GM23338 (cell line): ENCODE measurements around the gene MIER2. TPM values are rescaled to one million over a fixed set of nuclear protein-coding genes. Genes with fewer than 3 reads are reported as not detected.

Experiments
- ATAC-seq: fragments of 200-7000 bp; cut with Tn5 transposase; 3 replicates; pipeline ENCODE4 v1.9.1; 2020
- DNase-seq: peaks from one replicate; pipeline ENCODE4 v3.0.0-alpha.2; 2015; ENCODE audit warnings: low spot score
- H2AFZ ChIP-seq: fragments of 200-600 bp; sonication (generic); 2 replicates; pipeline ENCODE4 v1.8.0; 2016; ENCODE audit warnings: antibody characterized with exemption, mild to moderate bottlenecking, moderate library complexity
- H3F3A ChIP-seq: fragments of 200-600 bp; sonication (generic); replicated peaks from 2 replicates; pipeline ENCODE4 v1.8.0; 2017; ENCODE audit warnings: antibody characterized with exemption, mixed run types, low read depth
- H3K27ac ChIP-seq: fragments of 200-600 bp; sonication (generic); 2 replicates; pipeline ENCODE4 v1.6.1; 2016; ENCODE audit warnings: low read depth
- H3K27me3 ChIP-seq: fragments of 200-600 bp; sonication (generic); 2 replicates; pipeline ENCODE4 v1.8.0; 2016; ENCODE audit warnings: mild to moderate bottlenecking, mixed run types, moderate library complexity; ENCODE audit not compliant: insufficient read depth
- H3K36me3 ChIP-seq: fragments of 200-600 bp; sonication (generic); 2 replicates; pipeline ENCODE4 v1.8.0; 2016; ENCODE audit warnings: mild to moderate bottlenecking; ENCODE audit not compliant: insufficient read depth
- H3K4me1 ChIP-seq: fragments of 200-600 bp; sonication (generic); 2 replicates; pipeline ENCODE4 v1.8.0; 2016; ENCODE audit warnings: mild to moderate bottlenecking, moderate library complexity; ENCODE audit not compliant: insufficient read depth
- H3K4me2 ChIP-seq: fragments of 200-600 bp; sonication (generic); 2 replicates; pipeline ENCODE4 v1.7.1; 2017; ENCODE audit warnings: mixed run types
- H3K4me3 ChIP-seq: fragments of 200-600 bp; sonication (generic); 2 replicates; pipeline ENCODE4 v1.6.1; 2016; ENCODE audit warnings: mixed run types
- H3K79me2 ChIP-seq: fragments of 200-600 bp; sonication (generic); replicated peaks from 2 replicates; pipeline ENCODE4 v1.8.0; 2017; ENCODE audit warnings: mild to moderate bottlenecking; ENCODE audit not compliant: insufficient read depth
- H3K9me2 ChIP-seq: fragments of 200-600 bp; sonication (generic); 2 replicates; pipeline ENCODE4 v1.8.0; 2017; ENCODE audit not compliant: insufficient read depth
- H4K20me1 ChIP-seq: fragments of 200-600 bp; sonication (generic); replicated peaks from 2 replicates; pipeline ENCODE4 v1.8.0; 2017; ENCODE audit warnings: mild to moderate bottlenecking; ENCODE audit not compliant: insufficient read depth
- H3K27ac Mint-ChIP-seq: 2 replicates; pipeline ENCODE4 v1.8.0; 2020; ENCODE audit warnings: inconsistent platforms, mild to moderate bottlenecking, moderate library complexity, mixed read lengths
- H3K27me3 Mint-ChIP-seq: 3 replicates; pipeline ENCODE4 v1.8.0; 2022; ENCODE audit warnings: low read depth, mild to moderate bottlenecking, moderate library complexity, mixed read lengths, inconsistent platforms; ENCODE audit not compliant: insufficient read depth, poor library complexity
- H3K36me3 Mint-ChIP-seq: 3 replicates; pipeline ENCODE4 v1.8.0; 2021; ENCODE audit warnings: low read depth, mild to moderate bottlenecking, inconsistent platforms, moderate library complexity, mixed read lengths
- H3K4me1 Mint-ChIP-seq: 3 replicates; pipeline ENCODE4 v1.8.0; 2020; ENCODE audit warnings: mild to moderate bottlenecking, inconsistent platforms, mixed read lengths
- H3K4me3 Mint-ChIP-seq: 3 replicates; pipeline ENCODE4 v1.8.0; 2021; ENCODE audit warnings: moderate library complexity, mild to moderate bottlenecking, inconsistent platforms, mixed read lengths
- H3K9me3 Mint-ChIP-seq: 3 replicates; pipeline ENCODE4 v1.8.0; 2020; ENCODE audit warnings: moderate library complexity, mild to moderate bottlenecking, inconsistent platforms, mixed read lengths
- CREB1 ChIP-seq: fragments of 250-450 bp; sonication (Bioruptor Pico); IDR thresholded peaks from 2 replicates; pipeline ENCODE4 v1.5.0; 2020; ENCODE audit warnings: low read depth, mild to moderate bottlenecking, moderate library complexity
- EZH2 ChIP-seq: fragments of 200-600 bp; sonication (generic); IDR thresholded peaks from one replicate; pipeline ENCODE4 v1.8.0; 2017; ENCODE audit warnings: antibody characterized with exemption, mild to moderate bottlenecking, low read depth; ENCODE audit not compliant: unreplicated experiment
- JUNB ChIP-seq: IDR thresholded peaks from one replicate; pipeline ENCODE4 v1.6.1; 2016; ENCODE audit warnings: antibody characterized with exemption; ENCODE audit not compliant: unreplicated experiment
- NANOG ChIP-seq: IDR thresholded peaks from 2 replicates; pipeline ENCODE4 v1.6.1; 2016; ENCODE audit warnings: antibody characterized with exemption, borderline replicate concordance
- POLR2AphosphoS5 ChIP-seq: IDR thresholded peaks from 2 replicates; pipeline ENCODE4 v1.6.1; 2016; ENCODE audit warnings: antibody characterized with exemption, low read depth
- ZNF114 ChIP-seq: fragments of 250-450 bp; sonication (Bioruptor Pico); IDR thresholded peaks from 2 replicates; pipeline ENCODE4 v1.5.0; 2020; ENCODE audit warnings: mild to moderate bottlenecking, moderate library complexity
- ZNF331 ChIP-seq: fragments of 250-450 bp; sonication (Bioruptor Pico); IDR thresholded peaks from 2 replicates; pipeline ENCODE4 v1.5.0; 2020; ENCODE audit warnings: low read depth, mild to moderate bottlenecking, moderate library complexity
- polyA plus RNA-seq: library from polyadenylated mRNA; unstranded; fragments of >200 nt; fragmentation: Nextera tagmentation; extraction: Ambion mirVana; gene quantifications from 2 replicates; pipeline ENCODE4 v1.2.1, GENCODE V29; 2016
- total RNA-seq: library from RNA; depleted of rRNA; stranded (reverse); fragments of >200 nt; shearing (Covaris generic); gene quantifications from 2 replicates; pipeline ENCODE4 v1.2.3, GENCODE V29; 2014
- TF ChIP-seq, protein P1 (sequence below), 2 experiments: fragments of 200-600 bp in 1 of 2; sonication (generic) in 1 of 2; conservative IDR thresholded peaks; 2 replicates each; pipeline versions ENCODE4 v1.5.1 to v1.6.1; 2016 to 2017; ENCODE audit warnings: antibody characterized with exemption in 2 of 2, low read depth in 2 of 2, mild to moderate bottlenecking in 2 of 2, moderate library complexity in 1 of 2
- TF ChIP-seq, protein P2 (sequence below): fragments of 250-450 bp; sonication (Bioruptor Pico); IDR thresholded peaks from 2 replicates; pipeline ENCODE4 v1.5.0; 2020; ENCODE audit warnings: mild to moderate bottlenecking, moderate library complexity
- TF ChIP-seq, protein P3 (sequence below): IDR thresholded peaks from one replicate; pipeline ENCODE4 v1.6.1; 2018; ENCODE audit warnings: antibody characterized with exemption; ENCODE audit not compliant: unreplicated experiment

Gene MIER2
- total and polyA plus RNA-seq, 2 experiments from 2014 or later, result 30.2 to 37.9 TPM

GRCh38 chr19:287381-287871 lies 57.2 kb downstream of the MIER2 start:
- no peak for TF ChIP-seq NANOG
- no peak for TF ChIP-seq ZNF114 (CRISPR knock-in tag)
- TF ChIP-seq POLR2AphosphoS5, result no peak
- Histone ChIP-seq H3K36me3 (peaks cover 9% of the 10 kb centered on the region; the same call in 1 of the 2 replicates), H2AFZ (no peak overlapping the region), H3K4me3 (no peak overlapping the region), H3K4me1 (peaks cover 15% of the 10 kb centered on the region), H3K9me2 (no peaks in the 10 kb centered on the region), H3K27ac (no peak overlapping the region), H4K20me1 (peaks cover 3% of the 10 kb centered on the region; the same call in 1 of the 2 replicates), H3K4me2 (no peak overlapping the region), H3K79me2 (peaks cover 21% of the 10 kb centered on the region), H3K27me3 (no peaks in the 10 kb centered on the region), H3F3A (peaks cover 10% of the 10 kb centered on the region)
- DNase-seq, result no peak
- no peak for ATAC-seq
- Mint-ChIP-seq H3K4me1 (peaks cover 38% of the 10 kb centered on the region), H3K9me3 (peaks cover 11% of the 10 kb centered on the region), H3K27me3 (peaks cover 12% of the 10 kb centered on the region), H3K4me3 (no peak overlapping the region; the same call in 2 of the 3 replicates), H3K36me3 (peaks cover 50% of the 10 kb centered on the region), H3K27ac (peak overlapping the region; percentile 75; the same call in 1 of the 2 replicates)

DNA sequence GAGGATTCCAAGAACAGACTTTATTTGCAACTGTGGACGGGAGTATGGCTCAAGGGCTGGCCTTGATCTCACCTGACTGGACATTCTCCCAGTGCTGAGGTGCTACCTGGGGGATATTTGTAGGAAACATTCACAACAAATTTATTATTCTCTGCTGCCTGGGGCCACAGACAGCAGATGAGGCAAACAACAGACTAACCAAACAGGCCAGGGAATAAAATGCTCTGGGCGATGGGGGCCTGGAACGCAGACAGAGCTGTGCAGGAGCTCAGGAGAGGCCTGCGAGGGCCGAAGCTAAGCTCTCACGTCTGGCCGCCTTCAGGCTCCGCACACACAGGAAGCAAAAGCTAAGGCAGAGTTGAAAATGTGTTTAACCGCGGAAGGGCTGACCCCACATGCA lies 61.2 kb downstream of the MIER2 start:
- Histone ChIP-seq H3K27ac (no peak overlapping the region), H4K20me1 (peaks cover 3% of the 10 kb centered on the region; the same call in 1 of the 2 replicates), H3K9me2 (no peaks in the 10 kb centered on the region), H2AFZ (no peak overlapping the region), H3K36me3 (peaks cover 9% of the 10 kb centered on the region), H3K4me1 (peaks cover 4% of the 10 kb centered on the region), H3F3A (no peaks in the 10 kb centered on the region), H3K79me2 (peaks cover 14% of the 10 kb centered on the region), H3K27me3 (no peaks in the 10 kb centered on the region), H3K4me3 (no peak overlapping the region), H3K4me2 (no peak overlapping the region)
- Mint-ChIP-seq H3K27ac (peak overlapping the region; percentile 5; the same call in 1 of the 2 replicates), H3K4me3 (no peak overlapping the region), H3K36me3 (peaks cover 68% of the 10 kb centered on the region), H3K9me3 (no peaks in the 10 kb centered on the region; the same call in 2 of the 3 replicates), H3K27me3 (peaks cover 13% of the 10 kb centered on the region), H3K4me1 (peaks cover 31% of the 10 kb centered on the region)
- ATAC-seq, result no peak
- DNase-seq, result no peak
- no peak for TF ChIP-seq CREB1 (CRISPR knock-in tag)
- no peak for TF ChIP-seq ZNF331 (CRISPR knock-in tag)
- TF ChIP-seq, protein P1, sequence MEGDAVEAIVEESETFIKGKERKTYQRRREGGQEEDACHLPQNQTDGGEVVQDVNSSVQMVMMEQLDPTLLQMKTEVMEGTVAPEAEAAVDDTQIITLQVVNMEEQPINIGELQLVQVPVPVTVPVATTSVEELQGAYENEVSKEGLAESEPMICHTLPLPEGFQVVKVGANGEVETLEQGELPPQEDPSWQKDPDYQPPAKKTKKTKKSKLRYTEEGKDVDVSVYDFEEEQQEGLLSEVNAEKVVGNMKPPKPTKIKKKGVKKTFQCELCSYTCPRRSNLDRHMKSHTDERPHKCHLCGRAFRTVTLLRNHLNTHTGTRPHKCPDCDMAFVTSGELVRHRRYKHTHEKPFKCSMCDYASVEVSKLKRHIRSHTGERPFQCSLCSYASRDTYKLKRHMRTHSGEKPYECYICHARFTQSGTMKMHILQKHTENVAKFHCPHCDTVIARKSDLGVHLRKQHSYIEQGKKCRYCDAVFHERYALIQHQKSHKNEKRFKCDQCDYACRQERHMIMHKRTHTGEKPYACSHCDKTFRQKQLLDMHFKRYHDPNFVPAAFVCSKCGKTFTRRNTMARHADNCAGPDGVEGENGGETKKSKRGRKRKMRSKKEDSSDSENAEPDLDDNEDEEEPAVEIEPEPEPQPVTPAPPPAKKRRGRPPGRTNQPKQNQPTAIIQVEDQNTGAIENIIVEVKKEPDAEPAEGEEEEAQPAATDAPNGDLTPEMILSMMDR (conservative IDR thresholded peaks at IDR 0.05; ENCODE audit: low read depth in 2 of 2), result no peak
- TF ChIP-seq, protein P2, sequence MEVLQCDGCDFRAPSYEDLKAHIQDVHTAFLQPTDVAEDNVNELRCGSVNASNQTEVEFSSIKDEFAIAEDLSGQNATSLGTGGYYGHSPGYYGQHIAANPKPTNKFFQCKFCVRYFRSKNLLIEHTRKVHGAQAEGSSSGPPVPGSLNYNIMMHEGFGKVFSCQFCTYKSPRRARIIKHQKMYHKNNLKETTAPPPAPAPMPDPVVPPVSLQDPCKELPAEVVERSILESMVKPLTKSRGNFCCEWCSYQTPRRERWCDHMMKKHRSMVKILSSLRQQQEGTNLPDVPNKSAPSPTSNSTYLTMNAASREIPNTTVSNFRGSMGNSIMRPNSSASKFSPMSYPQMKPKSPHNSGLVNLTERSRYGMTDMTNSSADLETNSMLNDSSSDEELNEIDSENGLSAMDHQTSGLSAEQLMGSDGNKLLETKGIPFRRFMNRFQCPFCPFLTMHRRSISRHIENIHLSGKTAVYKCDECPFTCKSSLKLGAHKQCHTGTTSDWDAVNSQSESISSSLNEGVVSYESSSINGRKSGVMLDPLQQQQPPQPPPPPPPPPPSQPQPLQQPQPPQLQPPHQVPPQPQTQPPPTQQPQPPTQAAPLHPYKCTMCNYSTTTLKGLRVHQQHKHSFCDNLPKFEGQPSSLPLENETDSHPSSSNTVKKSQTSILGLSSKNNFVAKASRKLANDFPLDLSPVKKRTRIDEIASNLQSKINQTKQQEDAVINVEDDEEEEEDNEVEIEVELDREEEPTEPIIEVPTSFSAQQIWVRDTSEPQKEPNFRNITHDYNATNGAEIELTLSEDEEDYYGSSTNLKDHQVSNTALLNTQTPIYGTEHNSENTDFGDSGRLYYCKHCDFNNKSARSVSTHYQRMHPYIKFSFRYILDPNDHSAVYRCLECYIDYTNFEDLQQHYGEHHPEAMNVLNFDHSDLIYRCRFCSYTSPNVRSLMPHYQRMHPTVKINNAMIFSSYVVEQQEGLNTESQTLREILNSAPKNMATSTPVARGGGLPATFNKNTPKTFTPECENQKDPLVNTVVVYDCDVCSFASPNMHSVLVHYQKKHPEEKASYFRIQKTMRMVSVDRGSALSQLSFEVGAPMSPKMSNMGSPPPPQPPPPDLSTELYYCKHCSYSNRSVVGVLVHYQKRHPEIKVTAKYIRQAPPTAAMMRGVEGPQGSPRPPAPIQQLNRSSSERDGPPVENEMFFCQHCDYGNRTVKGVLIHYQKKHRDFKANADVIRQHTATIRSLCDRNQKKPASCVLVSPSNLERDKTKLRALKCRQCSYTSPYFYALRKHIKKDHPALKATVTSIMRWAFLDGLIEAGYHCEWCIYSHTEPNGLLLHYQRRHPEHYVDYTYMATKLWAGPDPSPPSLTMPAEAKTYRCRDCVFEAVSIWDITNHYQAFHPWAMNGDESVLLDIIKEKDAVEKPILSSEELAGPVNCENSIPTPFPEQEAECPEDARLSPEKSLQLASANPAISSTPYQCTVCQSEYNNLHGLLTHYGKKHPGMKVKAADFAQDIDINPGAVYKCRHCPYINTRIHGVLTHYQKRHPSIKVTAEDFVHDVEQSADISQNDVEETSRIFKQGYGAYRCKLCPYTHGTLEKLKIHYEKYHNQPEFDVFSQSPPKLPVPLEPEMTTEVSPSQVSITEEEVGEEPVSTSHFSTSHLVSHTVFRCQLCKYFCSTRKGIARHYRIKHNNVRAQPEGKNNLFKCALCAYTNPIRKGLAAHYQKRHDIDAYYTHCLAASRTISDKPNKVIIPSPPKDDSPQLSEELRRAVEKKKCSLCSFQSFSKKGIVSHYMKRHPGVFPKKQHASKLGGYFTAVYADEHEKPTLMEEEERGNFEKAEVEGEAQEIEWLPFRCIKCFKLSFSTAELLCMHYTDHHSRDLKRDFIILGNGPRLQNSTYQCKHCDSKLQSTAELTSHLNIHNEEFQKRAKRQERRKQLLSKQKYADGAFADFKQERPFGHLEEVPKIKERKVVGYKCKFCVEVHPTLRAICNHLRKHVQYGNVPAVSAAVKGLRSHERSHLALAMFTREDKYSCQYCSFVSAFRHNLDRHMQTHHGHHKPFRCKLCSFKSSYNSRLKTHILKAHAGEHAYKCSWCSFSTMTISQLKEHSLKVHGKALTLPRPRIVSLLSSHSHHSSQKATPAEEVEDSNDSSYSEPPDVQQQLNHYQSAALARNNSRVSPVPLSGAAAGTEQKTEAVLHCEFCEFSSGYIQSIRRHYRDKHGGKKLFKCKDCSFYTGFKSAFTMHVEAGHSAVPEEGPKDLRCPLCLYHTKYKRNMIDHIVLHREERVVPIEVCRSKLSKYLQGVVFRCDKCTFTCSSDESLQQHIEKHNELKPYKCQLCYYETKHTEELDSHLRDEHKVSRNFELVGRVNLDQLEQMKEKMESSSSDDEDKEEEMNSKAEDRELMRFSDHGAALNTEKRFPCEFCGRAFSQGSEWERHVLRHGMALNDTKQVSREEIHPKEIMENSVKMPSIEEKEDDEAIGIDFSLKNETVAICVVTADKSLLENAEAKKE (CRISPR knock-in tag), result no peak
- TF ChIP-seq JUNB, result no peak
- no peak for TF ChIP-seq EZH2
- no peak for TF ChIP-seq NANOG
- TF ChIP-seq ZNF114 (CRISPR knock-in tag), result no peak
- TF ChIP-seq, protein P3, sequence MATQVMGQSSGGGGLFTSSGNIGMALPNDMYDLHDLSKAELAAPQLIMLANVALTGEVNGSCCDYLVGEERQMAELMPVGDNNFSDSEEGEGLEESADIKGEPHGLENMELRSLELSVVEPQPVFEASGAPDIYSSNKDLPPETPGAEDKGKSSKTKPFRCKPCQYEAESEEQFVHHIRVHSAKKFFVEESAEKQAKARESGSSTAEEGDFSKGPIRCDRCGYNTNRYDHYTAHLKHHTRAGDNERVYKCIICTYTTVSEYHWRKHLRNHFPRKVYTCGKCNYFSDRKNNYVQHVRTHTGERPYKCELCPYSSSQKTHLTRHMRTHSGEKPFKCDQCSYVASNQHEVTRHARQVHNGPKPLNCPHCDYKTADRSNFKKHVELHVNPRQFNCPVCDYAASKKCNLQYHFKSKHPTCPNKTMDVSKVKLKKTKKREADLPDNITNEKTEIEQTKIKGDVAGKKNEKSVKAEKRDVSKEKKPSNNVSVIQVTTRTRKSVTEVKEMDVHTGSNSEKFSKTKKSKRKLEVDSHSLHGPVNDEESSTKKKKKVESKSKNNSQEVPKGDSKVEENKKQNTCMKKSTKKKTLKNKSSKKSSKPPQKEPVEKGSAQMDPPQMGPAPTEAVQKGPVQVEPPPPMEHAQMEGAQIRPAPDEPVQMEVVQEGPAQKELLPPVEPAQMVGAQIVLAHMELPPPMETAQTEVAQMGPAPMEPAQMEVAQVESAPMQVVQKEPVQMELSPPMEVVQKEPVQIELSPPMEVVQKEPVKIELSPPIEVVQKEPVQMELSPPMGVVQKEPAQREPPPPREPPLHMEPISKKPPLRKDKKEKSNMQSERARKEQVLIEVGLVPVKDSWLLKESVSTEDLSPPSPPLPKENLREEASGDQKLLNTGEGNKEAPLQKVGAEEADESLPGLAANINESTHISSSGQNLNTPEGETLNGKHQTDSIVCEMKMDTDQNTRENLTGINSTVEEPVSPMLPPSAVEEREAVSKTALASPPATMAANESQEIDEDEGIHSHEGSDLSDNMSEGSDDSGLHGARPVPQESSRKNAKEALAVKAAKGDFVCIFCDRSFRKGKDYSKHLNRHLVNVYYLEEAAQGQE, result no peak
